ENCODE measurements around the gene ILK.

DNA sequence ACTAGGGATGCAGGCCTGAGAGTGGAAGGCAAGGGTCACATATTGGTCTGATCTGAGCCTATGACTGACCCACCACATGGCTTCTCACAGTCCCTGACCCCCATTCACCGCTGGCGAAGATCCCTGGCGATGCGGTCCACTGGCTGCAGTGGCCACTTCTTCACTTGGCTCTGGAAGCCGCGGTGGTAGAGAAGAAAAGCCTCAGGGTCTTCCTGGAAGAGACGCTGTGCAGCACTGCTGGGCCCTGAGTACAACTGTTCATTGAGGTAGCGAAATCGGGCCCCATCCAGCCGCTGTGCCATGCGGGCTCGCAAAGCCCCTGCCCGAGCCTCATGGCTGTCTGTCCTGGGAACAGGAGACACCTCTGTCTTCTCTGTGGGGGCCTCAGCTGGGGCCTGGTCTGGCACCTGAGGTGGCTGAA, 2.5 kb upstream of the ILK start:
- TF ChIP-seq CTCF (IDR thresholded peaks at IDR 0.05; ENCODE audit: insufficient read depth, low read depth, low read length) = no peak
- no peak for TF ChIP-seq EZH2 (IDR thresholded peaks at IDR 0.05; ENCODE audit: insufficient read depth, low read length)
